GM18858 (cell line): Measurements from ENCODE around the gene UBASH3A.

Source experiments
- ATAC-seq: cut with Tn5 transposase; IDR thresholded peaks from one replicate; pipeline ENCODE4 v1.9.1; 2021; ENCODE audit not compliant: unreplicated experiment

Gene UBASH3A, protein sequence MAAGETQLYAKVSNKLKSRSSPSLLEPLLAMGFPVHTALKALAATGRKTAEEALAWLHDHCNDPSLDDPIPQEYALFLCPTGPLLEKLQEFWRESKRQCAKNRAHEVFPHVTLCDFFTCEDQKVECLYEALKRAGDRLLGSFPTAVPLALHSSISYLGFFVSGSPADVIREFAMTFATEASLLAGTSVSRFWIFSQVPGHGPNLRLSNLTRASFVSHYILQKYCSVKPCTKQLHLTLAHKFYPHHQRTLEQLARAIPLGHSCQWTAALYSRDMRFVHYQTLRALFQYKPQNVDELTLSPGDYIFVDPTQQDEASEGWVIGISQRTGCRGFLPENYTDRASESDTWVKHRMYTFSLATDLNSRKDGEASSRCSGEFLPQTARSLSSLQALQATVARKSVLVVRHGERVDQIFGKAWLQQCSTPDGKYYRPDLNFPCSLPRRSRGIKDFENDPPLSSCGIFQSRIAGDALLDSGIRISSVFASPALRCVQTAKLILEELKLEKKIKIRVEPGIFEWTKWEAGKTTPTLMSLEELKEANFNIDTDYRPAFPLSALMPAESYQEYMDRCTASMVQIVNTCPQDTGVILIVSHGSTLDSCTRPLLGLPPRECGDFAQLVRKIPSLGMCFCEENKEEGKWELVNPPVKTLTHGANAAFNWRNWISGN

DNA sequence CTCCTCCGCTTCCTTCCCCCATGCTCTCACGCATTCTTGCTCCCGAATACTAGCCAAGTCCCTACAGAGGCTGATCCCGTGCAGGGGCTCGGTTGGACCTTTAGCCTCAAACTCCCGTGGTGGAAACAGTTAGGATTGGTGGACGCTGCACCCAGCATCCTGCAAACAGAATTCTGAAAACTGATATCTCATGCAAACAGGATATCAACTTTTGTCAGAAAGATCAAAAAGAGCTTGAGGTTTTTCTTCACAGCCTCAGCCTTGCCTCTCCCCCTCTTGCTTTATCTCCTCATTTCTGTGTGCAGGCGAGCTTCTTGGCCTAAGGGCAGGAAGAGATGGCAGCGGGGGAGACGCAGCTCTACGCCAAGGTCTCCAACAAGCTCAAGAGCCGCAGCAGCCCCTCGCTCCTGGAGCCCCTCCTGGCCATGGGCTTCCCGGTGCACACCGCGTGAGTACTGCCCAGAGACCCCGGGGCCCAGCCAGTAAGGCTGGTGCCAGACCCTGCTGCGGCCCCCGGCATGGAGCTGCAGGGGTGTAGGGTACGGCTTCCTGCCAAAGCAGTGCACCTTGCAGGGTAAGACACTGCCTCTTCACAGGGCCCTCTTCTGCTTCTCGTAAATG is at the start of gene UBASH3A:
TSS of gene UBASH3A (plus strand) at position 292 of the 621 bp plus-strand sequence. CDS start at position 336, 44 bp downstream.
- no peak for ATAC-seq

DNA sequence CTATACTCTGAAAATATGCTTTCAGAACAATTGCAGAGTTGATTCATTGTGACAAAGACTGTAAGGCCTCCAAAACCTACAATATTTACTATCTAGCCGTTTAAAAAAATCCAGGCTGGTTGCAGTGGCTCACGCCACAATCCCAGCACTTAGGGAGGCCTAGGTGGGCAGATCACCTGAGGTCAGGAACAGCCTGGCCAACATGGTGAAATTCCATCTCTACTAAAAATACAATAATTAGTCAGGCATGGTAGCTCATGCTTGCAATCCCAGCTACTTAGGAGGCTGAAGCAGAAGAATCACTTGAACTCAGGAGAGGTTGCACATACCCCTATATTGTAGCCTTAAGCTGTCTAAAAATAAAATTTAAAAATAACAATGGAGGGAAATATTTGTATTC is 47.7 kb upstream of the UBASH3A start:
- ATAC-seq, result no peak

DNA sequence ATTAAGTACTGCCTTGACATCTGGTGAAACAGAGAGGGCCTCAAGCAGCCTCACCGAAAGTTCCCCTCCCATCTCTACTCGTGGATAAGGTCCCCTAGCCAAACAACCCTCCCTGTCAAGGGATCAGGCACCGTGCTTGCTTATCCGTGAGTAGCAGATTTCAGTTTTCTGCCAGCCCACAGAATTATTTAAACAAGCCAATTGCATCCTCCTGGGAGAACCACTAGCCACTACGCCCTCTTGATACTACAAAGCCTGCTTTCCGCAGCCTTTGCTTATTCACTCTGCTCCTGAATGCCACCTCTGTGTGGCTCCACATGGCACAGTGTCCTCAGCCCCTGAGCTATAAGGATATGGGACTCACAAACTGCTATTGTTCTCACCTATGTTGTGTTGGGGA is 47.1 kb upstream of the UBASH3A start:
- no peak for ATAC-seq

DNA sequence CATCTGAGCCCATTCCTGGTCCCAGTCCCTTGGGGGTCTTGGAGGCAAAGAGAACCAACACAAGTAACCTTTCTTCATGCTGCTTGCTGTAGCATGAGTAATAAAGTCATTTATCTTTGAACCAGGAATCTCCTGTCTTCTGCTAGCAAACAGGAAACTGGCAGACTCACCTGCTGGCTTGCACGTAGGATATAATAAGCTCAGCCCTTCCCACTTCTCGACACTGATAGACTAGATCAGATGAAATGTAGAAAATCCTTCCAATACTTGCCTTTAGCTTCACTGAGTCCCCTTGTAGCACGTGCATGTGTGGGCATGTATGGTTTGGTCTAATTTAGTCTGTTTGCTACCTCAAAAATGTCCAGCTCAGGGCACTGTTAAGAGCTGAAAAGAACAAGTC is 46.4 kb upstream of the UBASH3A start:
- no peak for ATAC-seq

DNA sequence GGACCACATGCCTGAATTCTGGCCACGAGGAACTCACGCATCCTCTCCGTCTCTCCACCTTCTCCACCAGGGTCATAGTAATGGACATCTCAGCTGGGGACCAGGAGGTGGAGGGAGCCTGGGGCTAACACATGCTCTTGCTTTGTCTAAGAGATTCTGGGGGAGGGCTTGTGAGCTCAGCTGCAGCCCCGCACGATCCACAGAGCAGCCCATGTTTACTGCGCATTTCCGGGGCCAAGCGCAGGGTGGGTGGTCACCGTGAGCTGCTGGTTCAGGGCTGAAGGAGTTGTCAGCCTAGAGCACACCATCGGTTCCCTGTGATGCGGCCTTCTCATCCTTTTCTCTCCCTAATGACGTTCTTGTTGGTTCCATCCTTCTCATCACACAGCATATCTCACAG is 45.4 kb upstream of the UBASH3A start:
- ATAC-seq, result no peak

DNA sequence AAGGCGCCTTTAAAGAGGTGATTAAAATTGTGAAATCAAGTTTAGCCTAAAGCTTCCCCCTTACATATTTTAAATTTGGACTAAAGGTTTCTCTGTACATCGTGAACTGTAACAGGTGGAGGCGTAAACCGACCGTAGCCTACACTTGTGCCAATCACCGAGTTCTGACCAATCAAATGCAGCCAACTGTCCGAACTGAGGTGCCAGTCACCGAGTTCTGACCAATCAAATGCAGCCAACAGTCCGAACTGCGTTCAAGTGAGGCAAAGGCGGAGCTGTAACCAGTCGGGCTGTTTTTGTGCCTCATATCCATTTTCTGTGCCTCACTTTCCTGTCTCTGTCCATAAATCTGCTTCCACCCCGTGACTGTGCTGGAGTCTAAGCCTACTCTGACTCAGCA is 44.8 kb upstream of the UBASH3A start:
- ATAC-seq, result no peak

DNA sequence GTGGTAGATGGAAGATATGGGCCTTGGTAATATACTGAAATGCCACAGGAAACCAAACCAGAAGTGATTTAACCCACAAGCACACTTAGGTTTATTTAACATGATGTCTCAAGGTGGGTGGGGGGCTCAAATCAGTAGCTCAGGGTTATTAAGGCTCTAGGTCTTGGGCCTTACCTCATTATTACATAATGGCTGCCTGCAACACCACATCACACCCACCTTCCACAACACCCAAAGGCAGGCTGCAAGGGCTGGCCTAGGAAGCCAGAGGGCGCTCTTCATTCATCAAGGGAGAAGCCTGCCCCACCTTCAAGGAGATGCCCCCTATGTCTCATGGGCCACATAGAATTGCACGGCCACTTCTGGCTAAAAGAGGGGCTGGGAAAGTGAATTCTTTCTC is 43.4 kb upstream of the UBASH3A start:
- no peak for ATAC-seq

DNA sequence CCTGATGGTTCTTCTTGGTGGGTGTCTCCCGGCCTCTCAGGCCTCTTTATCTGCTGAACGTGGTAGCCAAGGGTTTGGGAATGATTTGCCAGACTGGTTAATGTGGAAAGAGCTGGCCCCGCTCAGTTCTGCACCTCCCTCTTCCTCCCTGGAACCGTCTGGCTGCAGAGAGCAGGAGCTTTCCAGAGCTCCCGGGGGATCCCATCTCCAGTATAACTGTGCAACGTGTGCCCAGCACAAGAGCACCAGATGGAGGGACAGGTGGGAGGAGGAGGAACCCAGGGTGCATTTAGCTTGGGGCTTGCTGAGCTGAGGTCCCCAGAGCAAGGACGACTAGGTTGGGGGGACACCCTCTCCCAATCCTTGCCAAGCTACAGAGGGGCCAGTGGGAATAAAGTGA is 42.4 kb upstream of the UBASH3A start:
- ATAC-seq, result no peak

DNA sequence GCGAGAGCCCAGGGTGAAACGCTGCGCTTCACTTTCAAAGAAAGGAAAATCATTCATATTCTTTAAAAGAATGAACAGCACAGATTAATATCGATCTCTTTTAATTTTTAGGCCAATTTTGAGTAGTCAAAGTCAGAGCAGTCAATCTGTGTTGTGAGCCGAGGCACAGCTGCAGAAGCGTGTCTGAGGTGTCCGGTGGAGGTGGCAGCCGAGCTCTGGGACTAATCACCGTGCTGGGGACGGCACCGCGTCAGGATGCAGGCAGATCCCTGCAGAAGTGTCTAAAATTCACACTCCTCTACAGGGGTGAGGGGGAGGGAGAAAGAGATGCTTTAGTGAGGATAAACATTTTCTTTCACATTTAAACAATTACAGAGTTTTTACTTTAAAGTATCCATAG is 41.5 kb upstream of the UBASH3A start:
- ATAC-seq, result no peak

DNA sequence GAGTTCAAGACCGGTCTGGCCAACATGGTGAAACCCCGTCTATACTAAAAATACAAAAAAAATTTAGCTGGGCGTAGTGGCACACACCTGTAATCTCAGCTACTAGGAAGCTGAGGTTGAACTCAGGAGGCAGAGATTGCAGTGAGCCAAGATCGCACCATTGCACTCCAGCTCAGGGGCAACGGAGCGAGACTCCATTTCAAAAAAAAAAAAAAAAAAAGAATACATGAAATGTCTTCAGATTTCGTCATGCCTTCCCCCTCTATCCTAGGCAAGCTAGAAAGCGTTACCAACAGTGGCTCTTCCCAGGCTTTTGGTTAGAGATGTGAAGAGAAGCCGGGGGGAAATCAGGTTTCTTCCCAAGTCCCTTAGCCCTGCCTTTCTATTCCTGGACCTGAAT is 41.0 kb upstream of the UBASH3A start:
- ATAC-seq, result no peak

DNA sequence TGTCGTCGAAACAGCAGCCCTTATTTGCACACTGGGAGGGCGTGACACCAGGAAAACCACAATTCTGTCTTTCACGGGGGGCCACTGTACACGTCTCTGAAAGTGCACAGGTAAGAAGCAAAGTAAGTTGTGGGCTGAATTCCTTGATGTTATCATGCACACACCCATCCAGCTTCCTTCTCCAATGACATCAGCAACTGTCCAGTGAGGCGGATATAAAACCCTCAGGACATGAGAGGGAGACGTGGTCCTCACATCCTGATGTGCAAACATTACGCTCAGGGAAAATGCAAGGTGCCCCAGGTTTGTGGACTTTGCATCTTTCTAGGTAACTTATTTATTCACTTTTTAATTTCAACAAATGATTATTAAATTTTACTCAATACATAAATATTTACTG is 40.4 kb upstream of the UBASH3A start:
- no peak for ATAC-seq

DNA sequence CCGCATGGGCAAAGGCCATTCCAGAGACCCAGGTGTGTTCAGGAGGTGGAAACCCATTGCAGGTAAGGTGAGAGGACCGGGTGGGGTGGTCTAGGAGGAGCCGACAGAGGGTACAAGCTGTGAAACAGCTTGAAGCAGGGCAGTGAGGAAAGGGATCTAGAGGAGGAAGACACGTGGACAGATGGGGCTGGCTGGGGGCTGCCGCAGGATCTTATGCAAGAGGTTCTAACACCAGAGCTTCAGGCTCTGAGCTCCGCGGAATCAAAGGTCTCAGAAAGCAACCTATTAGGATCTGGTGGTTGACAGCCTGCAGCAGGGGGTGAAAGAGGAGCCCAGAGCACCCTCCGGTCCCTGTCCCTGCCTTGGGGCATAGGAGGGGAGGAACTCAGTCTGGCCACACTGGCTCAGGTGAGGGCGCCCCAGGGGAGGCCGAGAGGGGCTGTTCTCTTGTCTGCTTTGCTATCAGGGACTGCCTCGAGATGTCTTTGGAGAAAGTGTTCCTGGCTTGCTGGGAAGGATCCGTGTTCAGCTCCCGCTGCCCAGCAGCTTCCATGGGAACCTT is 39.3 kb upstream of the UBASH3A start:
- ATAC-seq, result no peak

DNA sequence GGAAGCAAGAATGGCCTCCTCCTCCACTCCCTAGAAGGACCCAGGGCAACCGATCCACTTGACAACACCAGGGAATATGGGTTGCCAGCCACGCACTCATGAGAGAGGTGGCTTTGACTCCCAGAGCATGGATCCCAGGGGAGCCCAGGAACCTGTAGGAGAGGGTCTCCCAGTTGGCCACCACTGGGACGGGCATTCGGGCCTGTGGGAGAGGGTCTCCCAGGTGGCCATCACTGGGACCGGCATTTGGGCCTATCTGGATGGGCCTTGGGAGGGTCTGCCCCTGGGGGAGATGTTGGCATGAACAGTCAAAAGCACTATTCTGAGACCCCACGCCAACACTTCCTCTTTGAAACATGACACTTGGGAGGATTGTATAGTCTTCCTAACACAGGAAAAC is 37.9 kb upstream of the UBASH3A start:
- ATAC-seq, result no peak

DNA sequence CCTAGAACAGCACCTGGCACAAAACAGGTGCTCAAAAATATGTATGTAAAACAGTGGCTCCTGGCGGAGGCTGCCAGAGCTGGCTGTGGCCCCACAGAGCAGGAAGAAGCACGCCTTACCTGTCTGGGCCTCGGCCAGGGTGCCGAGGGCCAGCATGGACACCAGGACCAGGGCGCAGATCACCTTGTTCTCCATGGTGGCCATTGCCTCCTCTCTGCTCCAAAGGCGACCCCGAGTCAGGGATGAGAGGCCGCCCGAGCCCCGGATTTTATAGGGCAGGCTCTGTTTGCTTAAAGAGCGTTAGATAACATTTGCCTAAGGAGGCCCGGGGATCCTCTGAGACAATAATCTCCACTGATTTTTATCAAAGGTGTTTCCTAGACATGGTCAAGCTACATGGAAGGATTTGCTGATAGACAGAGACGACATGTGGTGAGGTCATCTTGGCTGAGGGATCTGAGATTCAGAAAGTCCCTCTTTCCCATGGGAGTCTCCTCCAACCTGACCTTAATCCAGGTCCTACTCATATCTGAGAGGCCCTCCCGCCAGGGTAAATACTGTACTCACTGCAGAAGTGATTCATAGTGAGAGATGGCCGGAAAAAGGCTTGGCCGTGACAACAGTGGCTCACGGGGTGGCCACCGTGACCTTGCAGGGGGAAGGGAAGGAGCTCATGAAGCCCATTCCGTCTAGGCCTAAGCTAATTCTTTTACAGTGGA is 37.3 kb upstream of the UBASH3A start, which contains the start of gene TFF1:
TSS of gene TFF1 (minus strand) at position 244 of the 719 bp plus-strand sequence. CDS start at position 204, 40 bp downstream.
- no peak for ATAC-seq

DNA sequence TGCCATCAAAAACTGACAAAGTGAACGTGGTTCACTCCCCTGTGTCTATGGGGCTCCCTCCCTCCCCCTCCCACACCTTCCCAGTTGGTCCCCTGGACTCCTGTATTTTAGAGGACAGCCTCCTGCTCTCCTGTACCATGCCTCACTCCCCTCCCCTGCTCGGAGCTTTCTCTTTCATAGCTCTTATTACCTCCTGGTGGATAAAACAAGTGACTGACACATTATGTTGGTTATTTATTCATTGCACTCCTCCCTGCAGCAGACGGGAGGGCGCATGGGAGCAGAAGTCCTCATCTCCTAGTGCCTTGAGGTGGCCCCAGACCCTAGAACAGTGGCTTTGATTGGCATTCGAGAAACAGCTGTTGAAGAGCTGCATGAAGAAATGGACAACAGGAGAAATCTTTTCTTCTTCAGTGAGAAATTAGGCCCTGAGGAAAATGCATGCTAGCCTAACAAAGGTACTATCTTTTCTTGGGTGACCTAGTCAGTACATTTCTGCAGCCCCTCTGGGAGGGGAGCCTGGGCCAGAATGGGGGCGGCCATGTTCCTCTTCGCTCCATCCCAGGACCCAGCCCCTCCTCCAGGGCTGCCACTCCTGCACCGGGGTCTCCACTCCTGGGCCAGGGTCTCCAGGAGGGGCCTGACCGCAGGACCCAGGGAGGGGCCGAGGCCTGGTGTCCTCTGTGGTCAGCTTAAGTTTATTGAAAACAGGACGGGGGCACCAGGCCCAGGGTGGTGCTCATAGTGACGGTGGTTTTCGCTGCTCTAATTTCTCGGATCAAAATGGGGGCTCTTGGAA is 36.1 kb upstream of the UBASH3A start:
- no peak for ATAC-seq

DNA sequence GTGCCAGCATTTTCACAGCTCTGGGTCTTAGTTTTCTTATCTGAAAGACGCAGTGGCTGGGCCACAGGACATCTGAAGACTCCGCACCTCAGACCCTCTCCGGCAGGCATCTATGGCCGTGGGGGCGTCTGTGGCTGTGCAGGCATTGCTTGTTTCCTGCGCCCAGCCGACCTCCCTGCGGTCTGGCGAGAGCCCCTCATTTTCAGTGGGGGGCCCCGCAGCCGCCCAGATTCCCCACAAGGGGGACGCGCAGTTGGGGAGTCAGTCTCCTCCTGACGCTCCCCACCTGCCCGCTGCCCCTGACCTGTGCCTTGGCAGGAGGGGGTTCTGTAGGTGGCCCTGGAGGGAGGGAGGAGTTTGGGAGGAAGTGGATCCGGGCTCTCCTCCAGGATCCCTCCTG is 33.9 kb upstream of the UBASH3A start:
- ATAC-seq, result no peak

DNA sequence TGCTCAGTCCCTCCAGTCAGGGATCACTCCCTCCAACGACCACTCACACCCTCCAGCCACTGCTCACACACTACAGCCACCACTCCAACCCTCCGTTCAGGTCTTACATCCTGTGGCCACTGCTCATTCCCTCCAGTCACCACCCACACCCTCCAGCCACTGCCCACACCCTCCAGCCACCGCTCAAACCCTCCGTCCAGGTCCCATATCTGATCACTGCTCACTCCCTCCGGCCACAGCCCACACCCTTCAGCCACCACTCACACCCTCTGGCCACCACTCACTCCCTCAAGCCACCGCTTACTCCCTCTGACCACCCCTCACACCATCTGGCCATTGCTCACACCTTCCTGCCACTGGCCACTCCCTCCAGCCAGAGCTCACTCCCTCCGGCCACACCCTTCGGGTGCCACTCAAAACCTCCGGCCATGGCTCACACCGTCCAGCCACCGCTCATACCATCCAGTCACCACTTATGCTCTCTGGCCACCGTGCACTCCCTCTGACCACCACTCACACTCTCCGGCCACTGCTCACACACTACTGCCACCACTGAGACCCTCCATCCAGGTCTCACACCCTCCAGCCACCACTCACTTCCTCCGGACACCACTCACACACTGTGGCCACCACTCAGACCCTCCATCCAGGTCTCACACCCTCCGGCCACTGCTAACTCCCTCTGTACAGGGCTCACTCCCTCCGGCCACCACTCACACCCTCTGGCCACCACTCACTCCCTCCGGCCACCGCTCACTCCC is 32.6 kb upstream of the UBASH3A start:
- ATAC-seq, result no peak

DNA sequence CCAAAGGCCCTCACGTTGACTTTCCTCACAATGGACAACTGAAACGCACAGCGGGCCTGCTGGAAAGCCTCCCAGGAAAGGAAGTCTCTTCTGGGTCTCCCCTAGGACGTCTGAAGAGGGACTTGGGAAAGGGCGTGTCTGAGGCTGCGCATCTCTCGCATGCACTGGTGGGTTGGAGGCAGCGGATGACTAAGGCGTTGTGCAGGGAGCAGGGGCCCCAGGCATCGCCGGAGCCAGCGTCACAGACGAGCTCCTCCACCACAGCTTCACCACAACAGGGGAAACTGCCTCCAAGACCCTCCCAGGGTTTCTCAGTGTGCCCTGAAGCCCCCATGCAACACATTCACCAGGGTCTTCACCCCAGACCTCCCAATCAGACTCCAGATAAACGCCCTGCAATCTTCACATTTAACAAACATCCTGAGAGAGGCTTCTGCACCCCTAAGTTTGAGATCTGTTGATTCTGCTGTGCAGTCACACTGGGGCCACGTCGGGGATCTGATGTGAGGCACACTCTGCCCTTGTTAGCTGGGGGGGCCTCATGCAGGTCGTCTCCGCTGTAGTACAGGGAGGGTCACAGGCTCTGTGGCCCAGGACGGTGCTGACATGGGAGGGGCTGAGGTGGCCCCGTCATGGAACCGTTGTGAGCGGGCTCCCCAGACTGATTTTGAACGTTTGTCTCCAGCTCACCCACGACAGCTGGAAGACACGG is 30.4 kb upstream of the UBASH3A start:
- ATAC-seq, result no peak

DNA sequence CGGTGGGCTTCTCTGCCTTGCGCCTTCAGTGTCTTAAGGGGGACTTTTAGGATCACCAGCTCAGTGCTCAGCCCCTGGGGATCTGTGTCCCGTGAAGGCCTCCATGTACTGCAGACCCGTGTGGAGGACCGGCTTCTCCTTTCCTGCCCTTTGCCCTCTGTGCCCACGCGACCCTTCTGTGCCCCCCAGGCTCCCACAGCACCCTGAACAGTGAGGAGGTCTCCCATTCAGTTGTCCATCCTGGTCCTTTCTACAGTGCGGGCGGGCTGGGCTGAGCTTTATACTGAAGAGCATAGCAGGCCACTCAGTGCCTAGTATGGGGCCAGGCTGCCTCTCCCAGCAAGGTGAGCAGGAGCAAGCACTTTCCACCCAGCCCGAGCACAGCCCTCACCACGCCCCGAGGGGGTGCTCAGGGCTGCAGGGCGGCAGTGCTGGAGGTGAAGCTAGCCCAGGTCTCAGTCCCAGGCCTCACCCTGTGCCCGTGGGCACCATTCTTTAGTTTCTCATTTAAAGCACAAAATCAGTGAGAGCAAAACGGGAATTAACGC is 29.7 kb upstream of the UBASH3A start:
- ATAC-seq, result no peak
